H1 (cell line): Measurements from ENCODE around the gene SLC22A3. TPM values are rescaled to one million over a fixed set of nuclear protein-coding genes. Genes with fewer than 3 reads are reported as not detected.

ENCODE experiments used
- CTCF ChIA-PET: fragments of 300-600 bp; sonication (Branson Sonifier 250); formaldehyde crosslinking; loops from one replicate; lab custom pipeline; 2021; ENCODE audit not compliant: partially characterized antibody; lab: Charles Lee
- POLR2A ChIA-PET: fragments of 300-600 bp; sonication (Branson Sonifier 250); formaldehyde crosslinking; loops from one replicate; lab custom pipeline; 2021; ENCODE audit warnings: inconsistent platforms; ENCODE audit not compliant: partially characterized antibody; lab: Charles Lee
- DNase-seq, 2 experiments: peaks; one replicate each; pipeline versions ENCODE4 v3.0.0 to v3.0.0-alpha.2; 2010 to 2022; ENCODE audit warnings: low spot score in 2 of 2, low read depth in 1 of 2, mixed read lengths in 1 of 2
- FAIRE-seq: peaks from 2 replicates; lab custom pipeline; 2011; peaks lifted over from hg19 to GRCh38; lab: Jason Lieb, UNC
- H2AFZ ChIP-seq: 2 replicates; pipeline ENCODE4 v1.8.1; 2012; ENCODE audit warnings: low read length, inconsistent platforms
- H2AK5ac ChIP-seq: 2 replicates; pipeline ENCODE4 v1.6.1; 2013; ENCODE audit warnings: low read depth, low read length
- H2BK120ac ChIP-seq: replicated peaks from 2 replicates; pipeline ENCODE3; 2013; ENCODE audit warnings: low read depth, low read length, inconsistent platforms
- H2BK12ac ChIP-seq: 2 replicates; pipeline ENCODE4 v1.6.1; 2013; ENCODE audit warnings: low read depth, low read length
- H2BK15ac ChIP-seq: 2 replicates; pipeline ENCODE4 v1.6.1; 2013; ENCODE audit warnings: low read length
- H2BK20ac ChIP-seq: 2 replicates; pipeline ENCODE4 v1.6.1; 2013; ENCODE audit warnings: low read length
- H2BK5ac ChIP-seq: 2 replicates; pipeline ENCODE4 v1.6.1; 2013; ENCODE audit warnings: low read depth, low read length
- H3K14ac ChIP-seq: 2 replicates; pipeline ENCODE4 v1.6.1; 2013; ENCODE audit warnings: inconsistent platforms; ENCODE audit not compliant: insufficient read length
- H3K18ac ChIP-seq: 2 replicates; pipeline ENCODE4 v1.6.1; 2013; ENCODE audit warnings: low read length; ENCODE audit errors: extremely low read depth
- H3K23ac ChIP-seq: 2 replicates; pipeline ENCODE4 v1.6.1; 2013; ENCODE audit warnings: inconsistent platforms; ENCODE audit not compliant: insufficient read length
- H3K23me2 ChIP-seq: 2 replicates; pipeline ENCODE4 v1.6.1; 2013; ENCODE audit warnings: low read depth, low read length
- H3K27ac ChIP-seq: 2 replicates; pipeline ENCODE4 v1.6.1; 2011; ENCODE audit warnings: low read depth, low read length, inconsistent platforms
- H3K27me3 ChIP-seq, 4 experiments: replicated peaks in 1 of 4; 1 replicate in 1 of 4; 2 replicates in 3 of 4; pipeline versions ENCODE4 v1.6.1 to v1.8.1; 2011 to 2013; ENCODE audit warnings: low read length in 3 of 4, mild to moderate bottlenecking in 3 of 4, inconsistent platforms in 2 of 4, mixed read lengths in 2 of 4, moderate library complexity in 1 of 4; ENCODE audit not compliant: control insufficient read depth in 3 of 4, insufficient read depth in 3 of 4; ENCODE audit errors: extremely low read depth in 1 of 4
- H3K36me3 ChIP-seq, 4 experiments: 2 replicates each; pipeline versions ENCODE4 v1.6.1 to v1.8.1; 2011 to 2013; ENCODE audit warnings: mild to moderate bottlenecking in 4 of 4, low read length in 3 of 4, moderate library complexity in 2 of 4, control low read depth in 1 of 4, inconsistent platforms in 1 of 4; ENCODE audit not compliant: insufficient read depth in 4 of 4, control insufficient read depth in 2 of 4
- H3K4ac ChIP-seq: replicated peaks from 2 replicates; pipeline ENCODE3; 2013; ENCODE audit warnings: low read length, low read depth, mixed read lengths, inconsistent platforms; ENCODE audit not compliant: insufficient read length
- H3K4me1 ChIP-seq, 4 experiments: replicated peaks in 1 of 4; 1 replicate in 1 of 4; 2 replicates in 3 of 4; pipeline versions ENCODE4 v1.6.1 to v1.8.1; 2011 to 2013; ENCODE audit warnings: low read length in 3 of 4, inconsistent platforms in 2 of 4, mixed read lengths in 1 of 4; ENCODE audit not compliant: insufficient read depth in 4 of 4, control insufficient read depth in 3 of 4
- H3K4me2 ChIP-seq, 2 experiments: 2 replicates each; pipeline versions ENCODE4 v1.6.1 to v1.8.1; 2011 to 2013; ENCODE audit warnings: low read depth in 2 of 2, low read length in 2 of 2, control low read depth in 1 of 2, inconsistent platforms in 1 of 2, mild to moderate bottlenecking in 1 of 2; ENCODE audit not compliant: insufficient read depth in 1 of 2
- H3K4me3 ChIP-seq, 4 experiments: fragments of 200-600, 300-600 bp in 1 of 4; sonication (generic), shearing (Covaris generic), sonication (Bioruptor Twin) in 1 of 4; 2 replicates each; pipeline versions ENCODE4 v1.5.1 to v1.8.1; 2011 to 2016; ENCODE audit warnings: low read length in 4 of 4, low read depth in 3 of 4, control low read depth in 2 of 4, inconsistent platforms in 2 of 4, mild to moderate bottlenecking in 2 of 4, mixed read lengths in 1 of 4, moderate library complexity in 1 of 4; ENCODE audit not compliant: insufficient read depth in 2 of 4; ENCODE audit errors: extremely low read depth in 1 of 4
- H3K56ac ChIP-seq: replicated peaks from 2 replicates; pipeline ENCODE3; 2013; ENCODE audit warnings: low read depth, mild to moderate bottlenecking, mixed read lengths, low read length, inconsistent platforms; ENCODE audit not compliant: insufficient read length
- H3K79me1 ChIP-seq: 2 replicates; pipeline ENCODE4 v1.6.1; 2013; ENCODE audit warnings: low read depth, low read length, control low read depth
- H3K79me2 ChIP-seq, 2 experiments: 2 replicates each; pipeline versions ENCODE4 v1.6.1 to v1.8.1; 2012 to 2013; ENCODE audit warnings: low read length in 2 of 2, mild to moderate bottlenecking in 2 of 2, inconsistent platforms in 1 of 2; ENCODE audit not compliant: insufficient read depth in 2 of 2, control insufficient read depth in 1 of 2
- H3K9ac ChIP-seq, 4 experiments: replicated peaks in 1 of 4; 1 replicate in 1 of 4; 2 replicates in 3 of 4; pipeline versions ENCODE4 v1.6.1 to v1.8.1; 2011 to 2013; ENCODE audit warnings: low read depth in 3 of 4, low read length in 3 of 4, control low read depth in 2 of 4, mild to moderate bottlenecking in 2 of 4, moderate library complexity in 2 of 4, inconsistent platforms in 1 of 4; ENCODE audit errors: extremely low read depth in 1 of 4
- H3K9me3 ChIP-seq, 2 experiments: 2 replicates each; pipeline versions ENCODE4 v1.6.1 to v1.8.1; 2012 to 2013; ENCODE audit warnings: mild to moderate bottlenecking in 2 of 2, moderate library complexity in 2 of 2, control low read depth in 1 of 2, inconsistent platforms in 1 of 2, low read depth in 1 of 2, low read length in 1 of 2, mixed read lengths in 1 of 2; ENCODE audit not compliant: insufficient read depth in 2 of 2
- H4K20me1 ChIP-seq, 2 experiments: replicated peaks in 1 of 2; 2 replicates each; pipeline versions ENCODE3 to v1.8.1; 2011 to 2013; ENCODE audit warnings: inconsistent platforms in 2 of 2, low read length in 2 of 2, mild to moderate bottlenecking in 1 of 2; ENCODE audit not compliant: insufficient read depth in 2 of 2, control insufficient read depth in 1 of 2
- H4K5ac ChIP-seq: 2 replicates; pipeline ENCODE4 v1.6.1; 2013; ENCODE audit warnings: low read length, low read depth, mixed read lengths, inconsistent platforms; ENCODE audit not compliant: insufficient read length
- H4K8ac ChIP-seq: 2 replicates; pipeline ENCODE4 v1.8.0; 2013; ENCODE audit warnings: mild to moderate bottlenecking, moderate library complexity, low read length, inconsistent platforms; ENCODE audit not compliant: insufficient read depth; ENCODE audit errors: extremely low read depth
- H4K91ac ChIP-seq: replicated peaks from 2 replicates; pipeline ENCODE3; 2013; ENCODE audit warnings: low read length, mixed read lengths, inconsistent platforms; ENCODE audit not compliant: insufficient read length
- ASH2L ChIP-seq: fragments of 200-600, 300-600 bp; sonication (generic); IDR thresholded peaks from one replicate; pipeline ENCODE4 v1.7.1; 2017; ENCODE audit warnings: low read length
- CBX5 ChIP-seq: fragments of 300-800, 300-1000 bp; sonication (generic); IDR thresholded peaks from 2 replicates; pipeline ENCODE4 v1.7.1; 2016; ENCODE audit warnings: antibody characterized with exemption, low read length, low read depth
- HDAC6 ChIP-seq: IDR thresholded peaks from one replicate; pipeline ENCODE4 v1.7.1; 2012; ENCODE audit warnings: low read depth, mild to moderate bottlenecking, inconsistent platforms, low read length, moderate library complexity
- JUN ChIP-seq: IDR thresholded peaks from 2 replicates; pipeline ENCODE4 v1.6.1; 2011; ENCODE audit warnings: low read depth, mild to moderate bottlenecking, improper control_type of control experiment, low read length
- KDM1A ChIP-seq: fragments of 200-600, 300-600 bp; sonication (generic); IDR thresholded peaks from 2 replicates; pipeline ENCODE4 v1.7.1; 2016; ENCODE audit warnings: mild to moderate bottlenecking, low read length, borderline replicate concordance
- RAD21 ChIP-seq, 2 experiments: IDR thresholded peaks in 1 of 2; conservative IDR thresholded peaks in 1 of 2; 2 replicates each; pipeline ENCODE4 v1.6.1; 2011; ENCODE audit warnings: low read depth in 2 of 2, low read length in 2 of 2, improper control_type of control experiment in 1 of 2, inconsistent platforms in 1 of 2, mild to moderate bottlenecking in 1 of 2, moderate library complexity in 1 of 2
- RFX5 ChIP-seq: IDR thresholded peaks from 2 replicates; pipeline ENCODE4 v1.6.1; 2011; ENCODE audit warnings: low read depth, low read length, improper control_type of control experiment, borderline replicate concordance
- RXRA ChIP-seq: IDR thresholded peaks from 2 replicates; pipeline ENCODE4 v1.6.1; 2011; ENCODE audit warnings: low read depth, mild to moderate bottlenecking, low read length, moderate library complexity; ENCODE audit not compliant: insufficient read depth
- SRF ChIP-seq: IDR thresholded peaks from 2 replicates; pipeline ENCODE4 v1.6.1; 2011; ENCODE audit warnings: mild to moderate bottlenecking, low read depth, low read length, moderate library complexity
- TAF1 ChIP-seq: IDR thresholded peaks from 2 replicates; pipeline ENCODE4 v1.6.1; 2011; ENCODE audit warnings: mild to moderate bottlenecking, low read depth, low read length
- TAF7 ChIP-seq: optimal IDR thresholded peaks from 2 replicates; pipeline ENCODE3; 2011; ENCODE audit warnings: low read depth, mild to moderate bottlenecking, inconsistent platforms, low read length, moderate library complexity, borderline replicate concordance
- TBP ChIP-seq: IDR thresholded peaks from 2 replicates; pipeline ENCODE4 v1.6.1; 2011; ENCODE audit warnings: low read depth, low read length, improper control_type of control experiment
- TEAD4 ChIP-seq: IDR thresholded peaks from 2 replicates; pipeline ENCODE4 v1.6.1; 2012; ENCODE audit warnings: low read depth, low read length, inconsistent platforms, mixed read lengths
- USF2 ChIP-seq: IDR thresholded peaks from 2 replicates; pipeline ENCODE4 v1.6.1; 2011; ENCODE audit warnings: low read length, improper control_type of control experiment
- WGBS, 2 experiments: shearing (Covaris generic) in 1 of 2; methylation state at CpG; one replicate each; pipeline versions ENCODE4 v1.1.6 to v1.1.7; 2013 to 2015; ENCODE audit warnings: low lambda C conversion rate in 2 of 2, mixed read lengths in 2 of 2, inconsistent platforms in 1 of 2, low coverage in 1 of 2, missing lambda C conversion rate in 1 of 2; ENCODE audit not compliant: insufficient replicate concordance in 2 of 2, insufficient coverage in 1 of 2, insufficient read length in 1 of 2; ENCODE audit errors: extremely low coverage in 1 of 2, missing lambda C conversion rate in 1 of 2; 5-methylcytosine and 5-hydroxymethylcytosine counted together
- polyA plus RNA-seq, 7 experiments: library from polyadenylated mRNA; depleted of rRNA in 3 of 7; stranded (reverse) in 5 of 7; unstranded in 2 of 7; fragments of >200 nt in 5 of 7; fragments of 200-250 nt in 2 of 7; gene quantifications; 1 replicate in 5 of 7; 2 replicates in 1 of 7; 4 replicates in 1 of 7; pipeline versions ENCODE4 v1.2.1 to v1.2.3, GENCODE V29; 2011 to 2013; ENCODE audit warnings: missing spikeins in 2 of 7, mixed read lengths in 2 of 7
- total RNA-seq: library from RNA; stranded (reverse); fragmentation: NEBNext Ultra II Directional; extraction: Animal tissue kit (Norgen Biotek cat#: 25700); gene quantifications from 2 replicates; pipeline ENCODE4 v1.2.1, GENCODE V29; 2021

The SLC22A3 gene
- total and polyA plus RNA-seq, 2 of the 8 experiments (the other 6 are each of a cell fraction or from before 2014, with no cell fraction given): 1.0 to 2.9 TPM

GRCh38 chr6:160331753-160332152 is 16.4 kb upstream of the SLC22A3 start:
- no peak overlapping the region for H2AFZ ChIP-seq
- H2BK15ac ChIP-seq: no peak overlapping the region
- no peaks in the 10 kb centered on the region for H3K9me3 ChIP-seq
- H3K18ac ChIP-seq: no peak overlapping the region
- no peak overlapping the region for H3K23ac ChIP-seq
- H2AK5ac ChIP-seq: no peak overlapping the region
- H3K79me1 ChIP-seq: no peaks in the 10 kb centered on the region
- H3K79me2 ChIP-seq: no peaks in the 10 kb centered on the region
- ChIA-PET CTCF (interaction anchor here (0.6 kb wide), 1 partner anchor 35 kb away, joined by 3 read pairs; no protein-coding TSS in a partner anchor), POLR2A (no interaction called here)
- no peak overlapping the region for H3K4ac ChIP-seq
- FAIRE-seq (no peak), DNase-seq (no peak)
- H3K9ac ChIP-seq: no peak overlapping the region
- H3K27me3 ChIP-seq: no peaks in the 10 kb centered on the region
- H2BK12ac ChIP-seq: no peak overlapping the region
- no peak overlapping the region for H2BK20ac ChIP-seq
- no peak overlapping the region for H4K5ac ChIP-seq
- no peaks in the 10 kb centered on the region for H4K20me1 ChIP-seq
- H3K4me1 ChIP-seq: no peaks in the 10 kb centered on the region
- H4K8ac ChIP-seq: no peak overlapping the region
- H3K4me3 ChIP-seq: no peak overlapping the region
- no peak overlapping the region for H3K56ac ChIP-seq
- no peak overlapping the region for H3K4me2 ChIP-seq
- H4K91ac ChIP-seq: no peak overlapping the region
- no peak overlapping the region for H3K14ac ChIP-seq
- 76% methylated on average over 5 of the region's 5 CpGs; no CpG with 5 or more reads in 1 of the 2 experiments for WGBS, 2 experiments
- H2BK120ac ChIP-seq: no peak overlapping the region
- no peaks in the 10 kb centered on the region for H3K36me3 ChIP-seq
- H2BK5ac ChIP-seq: no peak overlapping the region
- no peaks in the 10 kb centered on the region for H3K23me2 ChIP-seq
- no peak overlapping the region for H3K27ac ChIP-seq
- TF ChIP-seq TAF7 (no peak), TAF1 (no peak), HDAC6 (no peak), ASH2L (no peak), CBX5 (no peak), USF2 (no peak), TEAD4 (no peak), SRF (no peak), RFX5 (no peak), RAD21 (IDR thresholded peaks at IDR 0.05 in 1 of 2, conservative IDR thresholded peaks at IDR 0.05 in 1 of 2; ENCODE audit: low read depth in 2 of 2, low read length in 2 of 2) (no peak), JUN (no peak), KDM1A (no peak), TBP (no peak), RXRA (no peak)
